ENCODE results near the gene PLCB1.

PLCB1 gene

GRCh38 chr20:8322662-8323217, 190.7 kb downstream of the PLCB1 start:
- Histone ChIP-seq H3K27me3 (ENCODE audit: insufficient read depth, low read depth, severe bottlenecking) (no peaks in the 10 kb centered on the region), H3K36me3 (no peaks in the 10 kb centered on the region)

DNA sequence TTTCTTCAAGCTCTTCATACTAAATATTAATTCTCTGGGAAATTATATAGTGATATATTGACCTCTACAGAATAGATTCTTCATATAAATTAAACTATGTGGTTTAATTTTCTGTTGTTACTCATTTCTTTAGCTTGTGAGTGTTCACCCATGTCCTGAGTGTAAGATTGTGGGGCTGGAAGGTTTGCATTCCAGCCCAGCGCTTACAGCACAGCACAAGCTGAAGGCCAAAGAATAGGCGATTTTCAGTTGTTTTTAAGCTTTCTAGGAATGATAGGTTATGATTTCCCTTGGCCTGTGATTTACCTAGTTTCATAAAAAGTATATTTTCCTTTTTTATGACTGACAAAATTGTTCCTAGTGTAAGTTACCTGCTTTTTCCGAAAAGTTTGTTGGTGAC, 194.1 kb downstream of the PLCB1 start:
- TF ChIP-seq, protein P1, sequence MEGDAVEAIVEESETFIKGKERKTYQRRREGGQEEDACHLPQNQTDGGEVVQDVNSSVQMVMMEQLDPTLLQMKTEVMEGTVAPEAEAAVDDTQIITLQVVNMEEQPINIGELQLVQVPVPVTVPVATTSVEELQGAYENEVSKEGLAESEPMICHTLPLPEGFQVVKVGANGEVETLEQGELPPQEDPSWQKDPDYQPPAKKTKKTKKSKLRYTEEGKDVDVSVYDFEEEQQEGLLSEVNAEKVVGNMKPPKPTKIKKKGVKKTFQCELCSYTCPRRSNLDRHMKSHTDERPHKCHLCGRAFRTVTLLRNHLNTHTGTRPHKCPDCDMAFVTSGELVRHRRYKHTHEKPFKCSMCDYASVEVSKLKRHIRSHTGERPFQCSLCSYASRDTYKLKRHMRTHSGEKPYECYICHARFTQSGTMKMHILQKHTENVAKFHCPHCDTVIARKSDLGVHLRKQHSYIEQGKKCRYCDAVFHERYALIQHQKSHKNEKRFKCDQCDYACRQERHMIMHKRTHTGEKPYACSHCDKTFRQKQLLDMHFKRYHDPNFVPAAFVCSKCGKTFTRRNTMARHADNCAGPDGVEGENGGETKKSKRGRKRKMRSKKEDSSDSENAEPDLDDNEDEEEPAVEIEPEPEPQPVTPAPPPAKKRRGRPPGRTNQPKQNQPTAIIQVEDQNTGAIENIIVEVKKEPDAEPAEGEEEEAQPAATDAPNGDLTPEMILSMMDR (IDR thresholded peaks at IDR 0.05; ENCODE audit: low read depth, low read length), result no peak
- DNase-seq, result no peak
- Histone ChIP-seq H3K4me3 (ENCODE audit: low read depth, low read length) (no peak overlapping the region), H3K27me3 (ENCODE audit: insufficient read depth, low read depth, severe bottlenecking) (no peaks in the 10 kb centered on the region), H3K36me3 (no peaks in the 10 kb centered on the region), H3K27ac (no peak overlapping the region), H3K9me3 (ENCODE audit: severe bottlenecking) (no peaks in the 10 kb centered on the region)

More at GRCh38 chr20:8322662-8323217, 190.7 kb downstream of the PLCB1 start:
- no peak overlapping the region for H3K27ac ChIP-seq
- no peak overlapping the region for H3K4me3 ChIP-seq (ENCODE audit: low read depth, low read length)
- TF ChIP-seq, protein P1 (IDR thresholded peaks at IDR 0.05; ENCODE audit: low read depth, low read length), result no peak
- H3K9me3 ChIP-seq (ENCODE audit: severe bottlenecking), result no peaks in the 10 kb centered on the region
- no peak for DNase-seq

DNA sequence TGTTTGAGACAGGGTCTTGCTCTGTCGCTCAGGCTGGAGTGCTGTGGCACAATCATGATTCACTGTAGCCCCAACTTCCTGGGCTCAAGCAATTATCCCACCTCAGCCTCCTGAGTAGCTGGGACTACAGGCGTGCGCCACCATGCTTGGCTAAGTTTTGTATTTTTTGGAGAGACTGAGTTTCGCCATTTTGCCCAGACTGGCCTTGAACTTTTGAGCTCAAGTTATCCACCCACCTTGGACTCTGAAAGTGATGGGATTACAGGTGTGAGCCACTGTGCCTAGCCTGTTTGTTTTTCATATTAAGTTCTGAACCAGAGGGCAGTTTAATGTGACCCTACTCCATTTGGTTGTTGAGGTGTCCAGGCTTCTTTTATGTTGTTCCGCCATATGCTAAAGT, 194.8 kb downstream of the PLCB1 start:
- no peak for DNase-seq
- TF ChIP-seq, protein P1 (IDR thresholded peaks at IDR 0.05; ENCODE audit: low read depth, low read length), result no peak

DNA sequence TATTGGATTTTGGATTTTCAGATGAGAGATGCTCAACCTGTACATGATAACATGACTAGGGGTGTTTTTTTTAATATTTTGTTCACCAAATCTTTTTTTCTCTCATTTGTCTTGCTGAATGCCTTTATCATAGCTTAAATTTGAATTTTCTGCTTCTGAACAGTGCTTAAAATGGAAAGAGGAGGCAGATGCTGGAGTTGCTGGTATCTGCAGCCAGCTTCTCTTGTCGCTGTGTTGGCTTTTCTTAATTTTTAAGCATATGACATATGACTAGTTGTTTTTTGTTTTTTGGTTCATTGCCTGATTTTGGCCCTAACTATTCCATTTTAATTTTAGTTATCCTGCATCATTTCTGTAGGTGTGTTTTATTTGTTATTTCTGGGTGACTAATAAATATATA, 196.1 kb downstream of the PLCB1 start:
- Histone ChIP-seq H3K27ac (no peak overlapping the region), H3K4me3 (ENCODE audit: low read depth, low read length) (no peak overlapping the region), H3K27me3 (ENCODE audit: insufficient read depth, low read depth, severe bottlenecking) (no peaks in the 10 kb centered on the region), H3K9me3 (ENCODE audit: severe bottlenecking) (no peaks in the 10 kb centered on the region), H3K36me3 (no peaks in the 10 kb centered on the region)
- no peak for DNase-seq
- TF ChIP-seq, protein P1 (IDR thresholded peaks at IDR 0.05; ENCODE audit: low read depth, low read length), result no peak

More for the DNA sequence above, 194.8 kb downstream of the PLCB1 start:
- Histone ChIP-seq H3K27me3 (ENCODE audit: insufficient read depth, low read depth, severe bottlenecking) (no peaks in the 10 kb centered on the region), H3K4me3 (ENCODE audit: low read depth, low read length) (no peak overlapping the region), H3K36me3 (no peaks in the 10 kb centered on the region), H3K9me3 (ENCODE audit: severe bottlenecking) (no peaks in the 10 kb centered on the region), H3K27ac (no peak overlapping the region)

DNA sequence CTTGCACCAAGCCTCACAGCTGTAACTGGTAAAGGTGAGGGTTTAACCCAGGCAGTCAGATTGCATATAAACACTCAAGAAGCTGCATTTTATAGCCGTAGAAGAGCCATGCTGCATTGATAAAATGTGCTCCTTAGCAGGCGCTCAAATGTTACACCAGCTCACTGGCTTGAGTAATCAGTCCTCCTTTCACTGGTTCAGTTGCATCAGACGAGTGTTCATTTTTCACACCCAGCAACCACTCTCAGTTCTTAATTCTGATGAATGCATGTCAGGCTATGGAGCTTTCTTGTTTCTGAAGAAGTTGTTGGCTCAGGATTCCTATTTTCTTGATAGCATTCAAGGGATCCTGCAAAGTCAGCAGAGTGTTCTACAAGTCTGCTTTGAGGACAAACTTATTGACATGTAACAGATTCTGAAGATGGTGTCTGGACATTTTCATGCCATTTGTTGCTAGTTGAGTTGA, 198.3 kb downstream of the PLCB1 start:
- DNase-seq, result no peak
- no peaks in the 10 kb centered on the region for H3K27me3 ChIP-seq (ENCODE audit: insufficient read depth, low read depth, severe bottlenecking)
- no peaks in the 10 kb centered on the region for H3K36me3 ChIP-seq
- TF ChIP-seq, protein P1 (IDR thresholded peaks at IDR 0.05; ENCODE audit: low read depth, low read length), result no peak
- no peaks in the 10 kb centered on the region for H3K9me3 ChIP-seq (ENCODE audit: severe bottlenecking)
- H3K27ac ChIP-seq, result no peak overlapping the region
- H3K4me3 ChIP-seq (ENCODE audit: low read depth, low read length), result no peak overlapping the region
